ENCODE results near the gene OSCAR.

Gene OSCAR

DNA sequence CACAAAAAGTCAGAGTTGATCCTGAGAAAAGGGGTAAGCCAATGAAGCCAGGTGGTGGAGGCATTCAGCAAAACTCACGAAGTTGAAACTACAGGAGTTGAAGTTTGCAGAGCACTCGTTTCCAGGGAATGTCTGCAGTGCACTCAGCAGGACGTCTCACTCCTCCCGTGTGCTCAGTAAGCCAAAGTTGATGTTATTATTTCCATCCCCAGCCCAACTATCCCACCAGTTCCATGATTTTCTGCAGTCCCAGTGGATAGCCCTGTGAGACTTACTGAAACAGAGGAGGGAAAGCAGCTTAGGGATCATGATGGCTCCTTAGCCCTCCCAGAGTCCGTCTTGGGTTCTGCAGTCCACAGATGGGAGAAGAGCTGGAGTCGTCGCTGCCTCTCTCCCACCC lies 19.6 kb downstream of the OSCAR start, which contains the start of gene TARM1:
Gene TARM1 (minus strand): TSS at position 334 of the 400 bp plus-strand sequence. CDS start 25 bp downstream, at position 309.
- DNase-seq, result no peak

DNA sequence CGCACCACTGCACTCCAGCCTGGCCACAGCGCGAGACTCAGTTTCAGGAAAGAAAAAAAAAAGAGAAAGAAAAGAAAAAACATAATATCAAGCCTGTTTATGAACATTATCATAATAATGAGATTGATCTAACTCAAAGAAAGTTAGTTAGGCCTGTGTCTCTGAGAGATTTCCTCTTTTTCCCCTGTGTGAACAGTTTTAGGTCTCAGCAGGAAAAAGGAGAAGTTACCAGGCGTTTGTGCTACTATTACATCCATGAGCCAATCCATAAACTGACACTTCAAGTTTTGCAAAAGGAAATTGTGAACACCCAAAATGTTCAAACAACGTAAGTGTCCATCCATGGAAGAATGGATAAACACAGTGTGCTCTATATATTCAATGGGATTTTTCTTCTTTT lies 23.3 kb downstream of the OSCAR start:
- DNase-seq, result no peak

DNA sequence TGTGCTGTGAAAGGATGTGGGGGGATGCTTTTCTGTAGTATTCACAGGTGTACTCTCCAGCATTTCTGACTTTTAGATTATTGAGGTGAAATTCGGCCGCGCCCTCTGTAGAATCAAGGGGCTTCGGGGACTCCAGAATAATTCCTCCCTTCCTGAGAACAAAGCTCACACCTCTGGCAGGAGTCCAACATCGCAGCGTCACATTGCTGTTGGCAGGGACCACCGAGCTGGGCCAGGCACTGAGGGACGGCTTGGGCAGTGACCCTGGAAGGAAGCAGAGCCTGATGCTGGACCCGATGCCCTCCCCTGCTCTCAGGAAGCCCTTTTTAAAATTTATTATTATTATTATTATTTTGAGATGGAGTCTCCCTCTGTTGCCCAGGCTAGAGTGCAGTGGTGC lies 25.8 kb downstream of the OSCAR start:
- DNase-seq, result no peak

DNA sequence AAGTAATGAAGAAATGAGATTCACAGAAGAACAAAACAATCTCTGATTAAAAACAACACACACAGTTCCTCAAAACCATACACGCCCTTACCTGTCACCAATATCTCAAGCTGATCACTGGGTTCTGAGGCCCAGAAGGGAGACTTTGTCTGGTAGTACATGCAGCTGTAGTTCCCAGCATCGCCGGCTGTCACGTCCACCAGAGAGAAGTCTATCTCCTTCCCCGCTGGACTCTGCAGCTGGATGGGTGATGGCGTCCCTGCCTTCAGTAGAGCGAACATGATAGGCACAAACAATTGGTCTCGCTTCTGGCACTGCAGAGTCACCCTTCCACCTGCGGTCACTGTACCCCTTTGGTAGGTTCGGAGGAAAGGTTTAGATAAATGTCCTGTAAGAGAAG lies 26.8 kb downstream of the OSCAR start:
- no peak for DNase-seq

DNA sequence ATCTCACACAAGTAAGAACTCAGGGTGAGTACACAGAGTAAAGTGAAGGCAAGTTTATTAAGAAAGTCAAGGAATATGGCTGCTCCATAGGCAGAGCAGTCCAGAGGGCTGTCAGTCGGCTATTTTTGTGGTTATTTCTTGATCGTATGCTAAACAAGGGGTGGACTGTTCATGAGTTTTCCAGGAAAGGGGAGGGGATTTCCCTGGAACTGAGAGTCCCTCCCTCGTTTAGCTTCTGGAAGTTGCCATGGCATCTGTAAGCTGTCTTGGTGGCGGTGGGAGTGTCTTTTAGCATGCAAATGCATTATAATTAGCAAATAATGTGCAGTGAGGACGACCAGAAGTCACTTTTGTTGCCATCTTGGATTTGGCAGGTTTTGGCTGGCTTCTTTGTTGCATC lies 31.1 kb downstream of the OSCAR start:
- no peak for DNase-seq

DNA sequence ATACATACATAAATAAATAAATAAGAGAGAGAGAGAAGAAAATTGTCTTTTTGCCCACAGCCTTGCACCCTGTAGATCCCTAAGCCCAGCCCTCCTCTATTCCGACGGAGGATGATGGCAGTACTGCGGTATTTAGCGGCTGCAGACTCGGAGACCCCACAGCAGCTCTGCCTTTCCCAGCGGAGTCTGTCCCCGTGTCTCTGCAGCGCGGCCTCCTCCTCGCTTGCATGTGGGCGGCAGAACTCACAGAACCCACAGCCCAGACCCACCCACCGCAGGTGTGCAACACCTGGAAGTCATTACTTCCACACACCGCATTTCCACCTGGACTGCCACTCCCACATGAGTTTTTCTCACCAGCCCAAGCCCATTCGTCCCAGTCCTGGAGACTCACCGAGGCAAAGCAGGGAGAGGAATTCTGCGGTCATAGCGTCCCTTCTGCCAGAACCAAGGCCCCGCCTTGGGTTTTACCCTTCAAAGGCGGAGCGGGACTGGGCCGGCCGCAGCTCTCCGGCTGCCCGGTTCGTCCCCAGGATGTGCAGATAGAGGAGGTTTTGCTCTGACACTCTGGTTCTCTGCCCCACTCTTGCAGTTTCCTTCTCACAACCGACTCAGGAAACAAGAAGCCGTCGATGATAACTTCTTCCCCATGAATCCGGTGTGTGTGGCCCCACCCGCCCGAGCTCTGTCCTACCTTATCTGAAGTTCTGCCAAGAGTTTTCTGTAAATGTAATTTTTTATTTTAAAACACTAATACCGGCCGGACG lies 37.1 kb downstream of the OSCAR start, which contains the start of gene VSTM1:
Gene VSTM1 (minus strand): TSS at position 548 of the 767 bp plus-strand sequence. CDS start 120 bp downstream, at position 428.
- no peak for DNase-seq

DNA sequence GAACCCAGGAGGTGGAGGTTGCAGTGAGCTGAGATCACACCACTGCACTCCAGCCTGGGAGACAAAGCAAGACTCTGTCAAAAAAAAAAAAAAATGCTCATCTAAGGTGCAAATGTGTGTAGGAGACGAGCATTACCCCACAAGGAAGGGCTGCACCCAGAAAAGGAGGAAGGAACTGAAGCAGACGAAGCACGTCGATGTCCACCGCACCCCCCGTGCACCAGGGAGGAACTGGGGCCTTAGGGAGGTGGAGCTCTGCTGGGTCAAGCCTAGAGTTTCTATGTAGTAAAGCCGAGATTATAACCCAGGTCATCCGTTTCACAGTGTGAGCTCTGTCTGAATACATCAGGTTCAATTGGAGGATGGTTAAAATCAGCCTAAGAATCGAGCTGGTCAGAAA lies 38.0 kb downstream of the OSCAR start:
- no peak for DNase-seq

DNA sequence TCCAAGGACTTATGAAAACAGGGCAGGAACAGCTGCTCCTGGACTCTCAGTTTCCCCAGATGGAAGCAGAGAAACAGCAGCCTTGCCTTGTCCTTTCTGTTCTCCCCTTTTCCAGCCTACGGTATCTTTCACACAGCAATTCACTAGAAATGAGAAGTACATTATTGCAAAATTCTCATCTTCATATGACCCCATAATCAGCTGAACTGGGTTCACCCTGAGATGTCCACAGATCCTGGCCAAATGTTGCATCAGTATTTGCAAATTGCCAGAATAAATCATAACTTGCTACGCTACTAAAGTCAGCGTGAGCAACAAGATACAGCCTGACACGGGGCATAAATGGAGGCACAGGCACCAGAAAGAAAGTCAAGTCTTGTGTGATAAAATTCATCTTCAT lies 53.0 kb downstream of the OSCAR start:
- no peak for DNase-seq

DNA sequence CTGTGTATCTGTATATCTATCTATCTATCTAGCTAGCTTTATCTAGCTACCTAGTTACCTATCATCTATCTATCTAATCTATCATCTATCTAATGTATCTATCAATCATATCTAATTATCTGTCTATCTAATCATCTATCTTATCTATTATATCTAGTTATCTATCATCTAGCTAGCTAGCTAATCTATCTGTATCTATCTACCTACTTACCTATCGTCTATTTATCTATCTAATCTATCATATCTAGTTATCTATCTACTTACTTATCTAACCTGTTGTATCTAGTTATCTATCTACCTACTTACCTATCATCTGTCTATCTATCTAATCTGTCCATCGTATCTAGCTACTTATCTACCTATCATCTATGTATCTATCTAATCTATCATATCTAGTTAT lies 54.8 kb downstream of the OSCAR start:
- no peak for DNase-seq

Measured in activated CD8-positive, alpha-beta memory T cell treated with anti-CD3 and anti-CD28 coated beads, Interleukin-2, amount 50 U/mL, for 48 hours (primary cell).